GM12864 (cell line): Measurements from ENCODE around the gene SLC30A7.

Source experiments
- DNase-seq: peaks from one replicate; pipeline ENCODE4 v3.0.0-alpha.2; 2011; ENCODE audit warnings: low read depth
- H3K4me3 ChIP-seq: 2 replicates; pipeline ENCODE4 v1.5.1; 2011; ENCODE audit warnings: mild to moderate bottlenecking, low read depth, low read length, control low read depth
- CTCF ChIP-seq: IDR thresholded peaks from 2 replicates; pipeline ENCODE4 v1.5.1; 2011; ENCODE audit warnings: low read depth, mild to moderate bottlenecking, moderate library complexity, low read length, control low read depth, inconsistent platforms; ENCODE audit errors: missing control alignments

The SLC30A7 gene

GRCh38 chr1:100960098-100960497, 64.2 kb downstream of the SLC30A7 start:
- H3K4me3 ChIP-seq: no peak overlapping the region
- no peak for DNase-seq
- TF ChIP-seq CTCF: no peak

GRCh38 chr1:100968621-100969020, 72.7 kb downstream of the SLC30A7 start:
- no peak for TF ChIP-seq CTCF
- no peak for DNase-seq

GRCh38 chr1:100969327-100969726, 73.4 kb downstream of the SLC30A7 start:
- TF ChIP-seq CTCF: no peak
- H3K4me3 ChIP-seq: no peak overlapping the region
- DNase-seq: no peak

More at GRCh38 chr1:100968621-100969020, 72.7 kb downstream of the SLC30A7 start:
- no peak overlapping the region for H3K4me3 ChIP-seq

- TF ChIP-seq CTCF: no peak
- no peak for DNase-seq
- no peak overlapping the region for H3K4me3 ChIP-seq
Observed at GRCh38 chr1:100971021-100971420, 75.1 kb downstream of the SLC30A7 start.

- DNase-seq: no peak
- no peak overlapping the region for H3K4me3 ChIP-seq
- no peak for TF ChIP-seq CTCF
Observed at GRCh38 chr1:100972185-100972584, 76.3 kb downstream of the SLC30A7 start.

- no peak overlapping the region for H3K4me3 ChIP-seq
- TF ChIP-seq CTCF: no peak
- DNase-seq: no peak
Observed at GRCh38 chr1:100976936-100977335, 81.0 kb downstream of the SLC30A7 start.

GRCh38 chr1:100979631-100980030, 83.7 kb downstream of the SLC30A7 start:
- DNase-seq: no peak
- no peak overlapping the region for H3K4me3 ChIP-seq
- TF ChIP-seq CTCF: no peak
